Aorta (tissue), 5 donors: ENCODE data around the gene SPARC. TPM values are rescaled to one million over a fixed set of nuclear protein-coding genes. Genes with fewer than 3 reads are reported as not detected.
A peak's percentile ranks its signal among the peaks of the same experiment; 100 is the strongest.
"Not testable (repeated sequence)": the region's sequence is repeated elsewhere in the genome, so short reads cannot be mapped to it uniquely, and the experiment has no call there.

ENCODE experiments used
- ATAC-seq: fragments of 200-7000 bp; cut with Tn5 transposase; one replicate; pipeline ENCODE4 v1.9.1; 2022; ENCODE audit warnings: moderate library complexity; ENCODE audit not compliant: low FRiP score
- DNase-seq, 2 donors: peaks; one replicate each; pipeline ENCODE4 v3.0.0-alpha.2; 2020
- H3K27ac ChIP-seq, 2 donors: one replicate each; pipeline ENCODE4 v1.5.1; 2013; ENCODE audit warnings: low read length in 2 of 2, mild to moderate bottlenecking in 2 of 2, moderate library complexity in 2 of 2, control low read depth in 1 of 2, inconsistent platforms in 1 of 2, low read depth in 1 of 2
- H3K27me3 ChIP-seq, 2 donors: one replicate each; pipeline ENCODE4 v1.6.1; 2013; ENCODE audit warnings: control low read depth in 1 of 2, low read length in 1 of 2, mild to moderate bottlenecking in 1 of 2, moderate library complexity in 1 of 2; ENCODE audit not compliant: insufficient read depth in 2 of 2, control insufficient read depth in 1 of 2
- H3K36me3 ChIP-seq, 2 donors: one replicate each; pipeline ENCODE4 v1.6.1; 2013; ENCODE audit warnings: control low read depth in 1 of 2, low read length in 1 of 2, mild to moderate bottlenecking in 1 of 2; ENCODE audit not compliant: insufficient read depth in 2 of 2, control insufficient read depth in 1 of 2
- H3K4me1 ChIP-seq, 2 donors: one replicate each; pipeline ENCODE4 v1.6.1; 2013; ENCODE audit warnings: low read length in 2 of 2, control low read depth in 1 of 2, mild to moderate bottlenecking in 1 of 2, moderate library complexity in 1 of 2; ENCODE audit not compliant: insufficient read depth in 2 of 2, control insufficient read depth in 1 of 2
- H3K4me3 ChIP-seq, 2 donors: one replicate each; pipeline ENCODE4 v1.5.1; 2013; ENCODE audit warnings: low read length in 2 of 2, control low read depth in 1 of 2, mild to moderate bottlenecking in 1 of 2
- H3K9me3 ChIP-seq: one replicate; pipeline ENCODE4 v1.6.1; 2013; ENCODE audit warnings: mild to moderate bottlenecking, low read length; ENCODE audit not compliant: control insufficient read depth
- WGBS, 2 donors: extraction: QIAGEN DNeasy Blood & Tissue Kit; methylation state at CpG; one replicate each; pipeline ENCODE4 v1.1.7; 2013; 5-methylcytosine and 5-hydroxymethylcytosine counted together
- intact Hi-C, 2 donors: fragments of 100-400 bp; cut with DNase I; formaldehyde crosslinking; loops; one replicate each; pipeline versions ENCODE4 v1.14.2 to v1.15.0; 2022
- polyA plus RNA-seq, 2 donors: library from polyadenylated mRNA; stranded (reverse); fragments of 200-250 nt; gene quantifications; one replicate each; pipeline ENCODE4 v1.2.3, GENCODE V29; 2013
- total RNA-seq, 2 donors: library from RNA; stranded (reverse); fragmentation: NEBNext Ultra II Directional; extraction: Animal tissue kit (Norgen Biotek cat#: 25700); gene quantifications; one replicate each; pipeline ENCODE4 v1.2.1, GENCODE V29; 2021
- donor health status: healthy with polysubstance abuse.
- donor health status: Bipolar disorder and iron deficiency.
- donor health status: DM: no; HTN: no; CAD: no.
- donor health status: DM: no; HTN: no; CAD: no.
- donor health status: DM: yes; HTN: yes; CAD: no.

The SPARC gene
- total and polyA plus RNA-seq, 4 donors, result 1,151 to 2,608 (median 1,974) TPM

DNA sequence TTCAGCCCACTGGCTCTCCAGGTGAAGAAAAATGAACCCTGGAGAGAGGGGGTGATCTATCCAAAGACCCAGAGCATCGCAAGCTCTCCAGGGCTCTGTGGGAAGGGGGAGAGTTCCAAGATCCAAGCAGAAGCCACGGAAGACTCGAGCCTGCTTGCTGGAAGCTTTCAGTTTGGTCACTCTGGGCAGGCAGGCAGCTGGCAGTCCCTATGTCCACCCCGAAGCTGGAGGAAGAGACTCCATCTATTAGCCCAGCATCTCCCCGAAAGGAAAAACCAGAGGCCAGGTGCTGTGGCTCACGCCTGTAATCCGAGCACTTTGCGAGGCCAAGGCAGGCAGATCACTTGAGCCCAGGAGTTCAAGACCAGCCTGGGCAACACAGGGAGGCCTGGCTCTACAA, 10.7 kb upstream of the SPARC start:
- intact Hi-C loops, result loop anchor here in 1 of 2 donors (5.0 kb wide), 1 partner anchor 35 kb away; no protein-coding TSS in a partner anchor

DNA sequence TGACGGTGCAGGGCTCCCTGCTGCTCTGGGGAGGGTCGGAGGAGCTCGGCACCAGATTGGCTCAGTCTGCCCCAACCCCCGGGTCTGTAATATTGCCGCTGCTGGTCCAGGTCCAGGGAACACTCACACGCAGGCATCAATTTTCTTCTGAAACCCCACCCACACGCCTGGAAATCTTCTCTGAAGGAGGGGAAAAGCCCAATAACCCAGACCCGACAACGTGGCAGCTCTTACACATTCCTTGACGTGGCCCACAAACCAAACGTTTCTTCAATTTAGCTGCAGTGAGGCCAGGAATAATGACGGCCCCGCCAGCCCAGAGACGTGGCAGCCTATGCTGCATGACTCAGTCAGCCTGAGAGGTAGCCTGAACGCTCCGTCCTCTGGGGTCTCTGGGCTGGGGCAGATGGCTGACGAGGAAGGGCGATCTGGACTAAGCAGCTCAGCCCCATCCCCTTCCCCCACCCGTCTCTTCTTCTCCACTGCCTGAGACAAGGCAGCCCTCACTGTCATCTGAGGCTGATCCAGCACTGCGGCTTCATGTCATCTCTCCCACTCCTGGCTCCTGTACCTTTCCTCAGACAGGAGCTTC, 9.9 kb upstream of the SPARC start:
- no peak overlapping the region for H3K4me3 ChIP-seq
- ATAC-seq (peak; percentile 75), DNase-seq (peak; percentile 85 to 92)
- peak overlapping the region; percentile 96 to 98 for H3K27ac ChIP-seq
- 3 to 7% methylated on average over 20 of the region's 20 CpGs for WGBS, 2 donors
- H3K9me3 ChIP-seq, result no peaks in the 10 kb centered on the region
- H3K27me3 ChIP-seq, result no peaks in the 10 kb centered on the region
- intact Hi-C loops, result loop anchor here in 1 of 2 donors (5.0 kb wide), 1 partner anchor 34 kb away; no protein-coding TSS in a partner anchor
- H3K4me1 ChIP-seq, result peaks cover 0 to 3% of the 10 kb centered on the region in 2 donors
- H3K36me3 ChIP-seq, result no peaks in the 10 kb centered on the region

More for the DNA sequence above, 10.7 kb upstream of the SPARC start:
- WGBS, 2 donors, result 52 to 55% methylated on average over 8 of the region's 8 CpGs
- DNase-seq (no peak), ATAC-seq (no peak)
- no peaks in the 10 kb centered on the region for H3K9me3 ChIP-seq
- H3K4me1 ChIP-seq, result peaks cover 0 to 3% of the 10 kb centered on the region in 2 donors
- peak overlapping the region; percentile 3 to 96 for H3K27ac ChIP-seq
- H3K4me3 ChIP-seq, result no peak overlapping the region
- H3K27me3 ChIP-seq, result no peaks in the 10 kb centered on the region
- no peaks in the 10 kb centered on the region for H3K36me3 ChIP-seq

DNA sequence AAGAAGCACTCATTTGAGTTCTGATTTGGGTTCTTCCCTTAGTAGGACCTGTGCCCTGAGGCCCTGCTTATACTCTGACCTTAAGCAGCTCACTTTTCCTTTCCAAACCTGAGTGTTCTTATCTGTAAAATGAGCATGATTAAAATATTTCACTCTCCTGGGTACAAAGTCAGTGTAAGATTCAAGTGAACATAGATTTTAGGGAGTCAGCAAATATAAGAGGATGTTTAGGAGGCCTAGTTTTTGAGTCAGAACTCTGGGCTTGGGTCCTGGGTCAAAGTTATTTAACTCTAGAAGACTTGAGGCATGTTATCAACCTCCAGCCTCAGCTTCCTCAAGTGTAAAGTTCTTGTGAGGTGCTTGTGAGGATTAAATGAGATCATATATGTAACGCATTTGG, 8.7 kb upstream of the SPARC start:
- DNase-seq (no peak), ATAC-seq (no peak)
- H3K27ac ChIP-seq, result peak overlapping the region; percentile 29 to 96
- WGBS, 2 donors, result 69 to 82% methylated on average over 1 of the region's 1 CpG
- intact Hi-C loops, result loop anchor here in 1 of 2 donors (5.0 kb wide), 1 partner anchor 33 kb away; no protein-coding TSS in a partner anchor
- no peaks in the 10 kb centered on the region for H3K27me3 ChIP-seq
- peaks cover 0 to 3% of the 10 kb centered on the region in 2 donors for H3K4me1 ChIP-seq
- no peaks in the 10 kb centered on the region for H3K9me3 ChIP-seq
- no peak overlapping the region for H3K4me3 ChIP-seq
- no peaks in the 10 kb centered on the region for H3K36me3 ChIP-seq

DNA sequence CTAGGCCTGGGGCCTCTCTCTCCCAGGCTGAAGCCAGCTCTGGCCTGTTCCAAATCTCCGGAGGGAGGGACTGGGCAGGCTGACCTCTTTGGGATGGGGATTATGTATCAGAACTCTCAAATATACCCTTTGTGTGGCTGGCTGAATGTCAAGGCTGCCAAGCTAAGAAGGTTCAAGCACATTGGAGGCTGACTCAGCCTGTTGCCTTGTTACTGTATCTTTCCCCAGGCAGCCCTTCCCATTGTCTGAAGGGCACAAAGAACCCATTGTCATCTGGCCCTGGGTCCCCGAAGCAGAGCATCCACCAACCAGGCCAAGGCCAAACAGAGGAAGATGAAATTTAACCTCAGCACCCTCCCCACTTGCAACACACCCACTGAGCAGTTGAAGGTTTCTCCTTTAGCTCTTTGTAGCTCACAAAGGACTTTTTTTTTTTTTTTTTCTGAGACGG, 7.3 kb upstream of the SPARC start:
- Histone ChIP-seq H3K36me3 (no peaks in the 10 kb centered on the region), H3K27ac (no peak overlapping the region), H3K4me3 (no peak overlapping the region), H3K9me3 (no peaks in the 10 kb centered on the region), H3K4me1 (peaks cover 0 to 3% of the 10 kb centered on the region in 2 donors), H3K27me3 (no peaks in the 10 kb centered on the region)
- intact Hi-C loops, result no loop called here
- no peak for ATAC-seq
- WGBS, 2 donors, result 74 to 83% methylated on average over 3 of the region's 3 CpGs
- DNase-seq, result no peak

DNA sequence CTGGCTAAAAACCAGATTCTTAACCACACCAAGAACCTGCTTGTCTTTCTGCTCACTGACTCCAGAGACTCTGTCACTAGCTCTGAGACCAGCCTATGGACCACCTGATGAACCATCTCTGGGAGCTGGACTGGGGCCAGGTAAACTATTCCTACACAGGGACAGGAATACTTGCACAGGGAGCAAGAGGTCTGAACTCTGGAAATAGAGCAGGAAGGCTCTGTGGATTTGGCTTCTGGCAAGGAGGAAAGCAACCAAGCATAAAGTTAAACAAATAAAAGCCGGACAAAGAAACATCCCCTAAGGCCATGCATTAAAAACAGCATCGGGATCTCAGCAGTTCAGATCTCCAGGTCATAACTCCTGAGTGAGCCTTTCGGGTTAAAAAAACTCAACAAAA, 5.6 kb upstream of the SPARC start:
- Histone ChIP-seq H3K9me3 (no peaks in the 10 kb centered on the region), H3K4me3 (no peak overlapping the region), H3K4me1 (peaks cover 0 to 3% of the 10 kb centered on the region in 2 donors), H3K27ac (no peak overlapping the region), H3K36me3 (no peaks in the 10 kb centered on the region), H3K27me3 (no peaks in the 10 kb centered on the region)
- ATAC-seq (no peak), DNase-seq (no peak)
- intact Hi-C loops, result no loop called here
- WGBS, 2 donors, result 50 to 58% methylated on average over 3 of the region's 3 CpGs

DNA sequence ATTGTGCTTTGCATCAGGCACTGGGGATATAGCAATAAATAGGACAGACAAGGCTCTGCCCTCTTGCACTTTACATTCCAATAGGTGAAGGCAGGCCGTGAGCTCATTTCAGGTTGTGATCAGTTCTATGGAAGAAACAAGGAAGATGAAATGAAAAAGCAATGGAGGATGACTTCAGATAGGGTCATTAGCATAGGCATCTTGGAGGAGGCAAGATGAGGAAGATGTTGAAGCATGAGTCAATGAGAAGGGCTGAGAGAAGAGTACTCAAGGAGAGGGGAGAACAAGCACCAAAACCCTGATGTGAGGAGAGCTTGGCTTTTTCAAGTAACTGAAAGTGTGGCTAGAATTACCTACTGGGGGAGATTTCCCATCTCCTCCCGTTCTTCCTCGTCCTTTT, 5.0 kb upstream of the SPARC start:
- intact Hi-C loops, result no loop called here
- Histone ChIP-seq H3K4me3 (no peak overlapping the region), H3K9me3 (no peaks in the 10 kb centered on the region), H3K27me3 (no peaks in the 10 kb centered on the region), H3K36me3 (no peaks in the 10 kb centered on the region), H3K27ac (no peak overlapping the region), H3K4me1 (peaks cover 0 to under 1% of the 10 kb centered on the region in 2 donors)
- ATAC-seq (no peak), DNase-seq (no peak)
- 93 to 94% methylated on average over 3 of the region's 3 CpGs for WGBS, 2 donors

DNA sequence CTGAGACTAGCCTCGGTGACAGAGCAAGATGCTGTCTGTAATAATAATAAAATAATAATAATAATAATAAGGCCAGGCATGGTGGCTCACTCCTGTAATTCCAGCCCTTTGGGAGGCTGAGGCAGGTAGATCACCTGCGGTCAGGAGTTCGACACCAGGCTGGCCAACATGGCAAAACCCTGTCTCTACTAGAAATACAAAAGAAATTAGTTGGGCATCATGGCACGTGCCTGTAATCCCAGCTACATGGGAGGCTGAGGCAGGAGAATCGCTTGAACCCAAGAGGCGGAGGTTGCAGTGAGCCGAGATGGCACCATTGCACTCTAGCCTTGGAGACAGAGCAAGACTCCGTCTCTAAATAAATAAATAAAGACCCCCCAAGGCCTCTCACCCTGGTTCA, 2.9 kb upstream of the SPARC start:
- H3K4me1 ChIP-seq, H3K9me3 ChIP-seq, H3K36me3 ChIP-seq, DNase-seq, intact Hi-C loops, H3K4me3 ChIP-seq, H3K27ac ChIP-seq, H3K27me3 ChIP-seq, ATAC-seq: not testable (repeated sequence)
- 92 to 93% methylated on average over 8 of the region's 8 CpGs for WGBS, 2 donors

DNA sequence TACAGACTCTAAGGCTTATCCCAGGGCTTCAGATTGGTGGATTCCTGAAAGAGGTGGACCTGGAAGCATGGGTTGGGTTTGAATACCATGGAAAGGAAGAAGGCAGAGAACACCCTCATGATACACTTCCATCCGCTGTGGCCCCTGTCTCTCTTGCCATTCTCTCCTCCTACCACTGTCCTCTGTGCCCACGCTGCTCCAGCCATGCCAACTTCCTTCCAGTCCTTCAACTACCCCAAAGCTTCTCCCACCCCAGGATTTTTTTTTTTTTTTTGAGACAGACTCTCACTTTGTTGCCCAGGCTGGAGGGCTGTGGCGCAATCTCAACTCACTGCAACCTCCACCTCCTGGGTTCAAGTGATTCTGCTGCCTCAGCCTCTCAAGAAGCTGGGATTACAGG, 1.7 kb upstream of the SPARC start:
- H3K4me1 ChIP-seq, result peaks cover 3 to 6% of the 10 kb centered on the region in 2 donors
- 97% methylated on average over 3 of the region's 3 CpGs for WGBS, 2 donors
- intact Hi-C loops, result no loop called here
- DNase-seq, result no peak
- peaks cover 0 to under 1% of the 10 kb centered on the region in 2 donors for H3K36me3 ChIP-seq
- no peak for ATAC-seq
- H3K9me3 ChIP-seq, result no peaks in the 10 kb centered on the region
- H3K27me3 ChIP-seq, result no peaks in the 10 kb centered on the region
- H3K27ac ChIP-seq, result peak overlapping the region in 1 of 2 donors; percentile 23
- H3K4me3 ChIP-seq, result no peak overlapping the region
